Medulla oblongata (tissue), 1 donor: ENCODE results near the gene ADD1.

ENCODE experiments used
- DNase-seq: peaks from one replicate; pipeline ENCODE4 v3.0.0-alpha.2; 2015; ENCODE audit errors: extremely low spot score

The ADD1 gene

DNA sequence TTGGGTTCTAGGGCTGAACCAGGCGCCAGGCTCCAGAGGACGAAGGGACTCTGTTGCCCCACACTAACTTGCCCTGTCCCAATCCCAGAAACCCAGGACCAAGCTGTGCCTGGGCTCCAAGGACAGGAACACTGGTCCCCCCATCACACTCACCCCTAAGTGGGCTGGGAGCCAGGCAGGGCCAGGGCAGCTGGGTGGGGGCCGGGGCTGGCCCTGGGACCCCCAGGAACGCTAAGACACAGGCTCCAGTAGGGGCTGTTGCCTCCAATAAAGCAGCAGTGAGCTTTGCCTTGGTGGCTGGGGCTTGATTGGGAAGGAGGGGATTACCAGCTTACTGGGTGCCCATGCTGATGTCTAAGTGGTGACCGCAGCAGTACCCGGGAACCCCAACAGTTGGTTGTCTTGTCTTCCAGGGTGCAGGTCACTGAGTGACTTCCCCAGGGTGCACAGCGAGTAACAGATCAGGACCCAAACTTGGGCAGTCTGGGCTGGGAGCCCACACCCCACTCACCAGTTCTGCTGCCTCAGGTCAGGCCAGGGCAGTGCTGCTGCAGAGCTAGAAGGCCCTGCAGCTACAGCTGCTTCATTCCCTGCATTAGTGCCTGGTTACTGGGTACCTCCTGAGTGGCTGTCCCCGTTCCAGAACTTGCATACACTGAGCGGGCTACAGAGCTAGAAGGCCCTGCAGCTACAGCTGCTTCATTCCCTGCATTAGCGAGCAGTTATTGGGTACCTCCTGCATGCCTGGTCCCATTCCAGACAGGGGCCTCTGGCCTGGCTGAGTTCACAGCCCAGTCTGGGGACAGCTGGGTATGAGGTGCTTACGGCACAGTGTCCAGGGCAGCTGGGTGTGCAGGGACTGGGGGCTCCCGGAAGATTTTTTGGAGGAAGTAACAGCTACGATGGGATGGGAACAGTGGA, 9.4 kb upstream of the ADD1 start:
- no peak for DNase-seq

- no peak for DNase-seq
These were observed 7.7 kb upstream of the ADD1 start for GRCh38 chr4:2835978-2836377.

DNA sequence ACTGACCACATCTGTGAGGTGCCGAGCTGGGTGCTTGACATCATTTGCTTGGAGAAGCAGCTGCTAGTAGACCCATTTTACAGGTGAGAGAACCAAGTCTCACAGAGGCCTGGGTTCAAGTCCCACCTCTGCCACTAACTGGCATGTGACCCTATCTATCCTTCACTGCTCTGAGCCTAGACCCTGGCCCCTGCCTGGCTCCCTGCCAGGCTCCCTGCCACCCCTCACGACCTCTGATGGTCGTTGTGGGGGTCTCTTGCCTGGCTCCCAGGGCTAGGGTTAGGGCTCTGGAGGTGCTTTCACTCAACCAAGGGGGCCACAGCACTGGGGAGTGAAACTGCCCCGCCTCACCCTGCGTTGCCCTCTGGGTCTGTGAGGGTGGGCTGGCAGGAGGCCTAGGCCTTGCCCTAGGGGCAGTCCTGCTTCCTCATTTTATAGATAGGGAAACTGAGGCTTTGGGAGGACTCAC, 7.2 kb upstream of the ADD1 start:
- no peak for DNase-seq

- no peak for DNase-seq
These were observed 6.3 kb upstream of the ADD1 start for GRCh38 chr4:2837110-2837903.

GRCh38 chr4:2837904-2838496, 5.6 kb upstream of the ADD1 start:
- DNase-seq: peak; percentile 76

- DNase-seq: no peak
These were observed 4.6 kb upstream of the ADD1 start for GRCh38 chr4:2839060-2839459.

DNA sequence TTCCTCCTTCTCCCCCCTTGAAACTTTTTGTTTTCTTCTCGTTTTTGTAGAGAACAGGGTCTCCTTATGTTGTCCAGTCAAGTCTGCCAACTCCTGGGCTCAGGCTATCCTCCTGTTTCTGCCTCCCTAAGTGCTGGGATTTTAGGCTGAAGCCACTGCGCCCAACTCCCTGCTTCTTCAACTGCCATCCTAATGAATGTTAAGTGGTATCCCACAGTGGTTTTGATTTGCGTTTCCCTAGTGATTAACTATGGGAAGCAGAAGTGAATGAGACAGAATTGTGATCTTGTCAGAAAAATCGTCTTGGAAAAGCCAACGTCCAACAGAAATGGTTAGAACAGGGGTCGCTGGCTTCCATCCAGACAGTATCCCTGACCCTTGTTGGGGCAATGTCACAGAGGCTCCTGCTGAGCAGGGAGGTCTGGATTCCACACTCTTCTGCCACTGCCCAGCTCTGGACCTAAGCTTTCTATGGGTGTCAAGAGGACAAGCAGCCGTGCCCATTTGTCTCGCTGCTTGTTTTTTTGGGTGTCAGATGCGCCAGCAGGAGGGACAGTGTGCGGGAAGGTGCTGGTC, 869 bp upstream of the ADD1 start:
- DNase-seq: peak; percentile 34

DNA sequence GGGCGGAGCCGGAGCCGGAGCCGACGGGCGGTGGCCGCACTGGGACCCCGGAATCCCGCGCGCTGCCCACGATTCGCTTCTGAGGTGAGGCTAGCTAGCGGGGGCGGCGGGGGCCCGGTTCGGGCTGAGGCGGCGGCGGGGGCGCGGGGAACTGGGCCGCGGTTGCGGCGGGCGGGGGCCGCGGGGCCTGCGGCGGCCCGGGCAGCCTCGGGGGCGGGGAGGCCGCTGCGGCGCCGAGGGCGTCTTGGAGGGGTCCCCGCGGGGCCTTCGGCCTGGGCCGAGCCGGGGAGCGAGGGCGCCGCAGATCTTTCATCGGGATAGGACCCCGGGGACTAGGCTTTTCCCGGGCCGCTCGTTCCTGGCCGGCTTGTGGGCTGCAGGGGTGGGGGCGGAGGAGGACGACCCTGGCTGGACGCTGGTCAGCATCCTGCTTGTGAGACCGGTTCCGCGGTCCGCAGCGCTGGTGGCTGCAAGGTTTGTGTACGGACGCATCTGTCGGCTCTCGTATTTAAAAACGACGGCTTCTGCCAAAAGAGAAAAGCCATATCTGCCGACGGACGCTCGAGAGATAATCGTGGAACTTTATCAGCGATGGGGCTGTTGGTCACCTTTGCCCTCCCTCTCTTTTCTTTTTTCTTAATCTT, 419 bp downstream of the ADD1 start:
- DNase-seq: peak; percentile 21

GRCh38 chr4:2846172-2846571, 2.5 kb downstream of the ADD1 start:
- DNase-seq: no peak

DNA sequence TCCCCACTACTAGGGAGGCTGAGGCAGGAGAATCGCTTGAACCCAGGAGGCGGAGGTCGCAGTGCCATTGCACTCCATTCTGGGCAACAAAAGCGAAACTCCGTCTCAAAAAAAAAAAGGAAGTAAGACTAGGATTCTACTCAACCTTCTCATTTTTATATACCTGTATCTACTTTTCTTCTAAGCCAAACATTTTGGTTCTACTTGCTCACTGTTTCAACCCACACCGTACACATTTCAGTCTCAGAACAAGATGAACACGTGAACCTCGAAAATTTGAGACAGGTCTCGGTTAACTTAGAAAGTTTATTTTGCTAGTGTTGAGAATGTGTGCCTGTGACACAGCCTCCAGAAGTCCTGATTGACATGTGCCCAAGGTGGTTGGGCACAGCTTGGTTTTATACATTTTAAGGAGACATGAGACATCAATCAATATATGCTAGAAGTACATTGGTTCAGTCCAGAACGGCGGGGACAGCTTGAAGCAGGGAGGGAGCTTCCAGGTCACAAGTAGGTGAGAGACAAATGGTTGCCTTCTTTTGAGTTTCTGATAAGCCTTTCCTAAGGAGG, 3.7 kb downstream of the ADD1 start:
- DNase-seq: no peak

DNA sequence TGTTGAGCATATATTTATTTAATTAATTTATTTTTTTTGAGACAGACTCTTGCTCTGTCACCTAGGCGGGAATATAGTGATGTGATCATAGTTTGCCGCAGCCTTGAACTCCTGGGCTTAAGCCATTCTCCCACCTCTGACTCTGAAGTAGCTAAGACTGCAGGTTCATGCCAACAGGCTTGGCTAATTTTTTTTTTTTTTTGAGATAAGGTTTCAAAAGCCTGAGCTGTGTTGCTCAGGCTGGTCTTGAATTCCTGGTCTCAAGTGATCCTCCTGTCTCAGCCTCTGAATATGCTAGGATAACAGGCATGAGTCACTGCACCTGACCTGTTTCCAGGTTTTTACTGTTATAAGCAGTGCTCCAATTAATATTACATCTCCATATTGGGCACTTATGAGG, 4.8 kb downstream of the ADD1 start:
- DNase-seq: no peak

DNA sequence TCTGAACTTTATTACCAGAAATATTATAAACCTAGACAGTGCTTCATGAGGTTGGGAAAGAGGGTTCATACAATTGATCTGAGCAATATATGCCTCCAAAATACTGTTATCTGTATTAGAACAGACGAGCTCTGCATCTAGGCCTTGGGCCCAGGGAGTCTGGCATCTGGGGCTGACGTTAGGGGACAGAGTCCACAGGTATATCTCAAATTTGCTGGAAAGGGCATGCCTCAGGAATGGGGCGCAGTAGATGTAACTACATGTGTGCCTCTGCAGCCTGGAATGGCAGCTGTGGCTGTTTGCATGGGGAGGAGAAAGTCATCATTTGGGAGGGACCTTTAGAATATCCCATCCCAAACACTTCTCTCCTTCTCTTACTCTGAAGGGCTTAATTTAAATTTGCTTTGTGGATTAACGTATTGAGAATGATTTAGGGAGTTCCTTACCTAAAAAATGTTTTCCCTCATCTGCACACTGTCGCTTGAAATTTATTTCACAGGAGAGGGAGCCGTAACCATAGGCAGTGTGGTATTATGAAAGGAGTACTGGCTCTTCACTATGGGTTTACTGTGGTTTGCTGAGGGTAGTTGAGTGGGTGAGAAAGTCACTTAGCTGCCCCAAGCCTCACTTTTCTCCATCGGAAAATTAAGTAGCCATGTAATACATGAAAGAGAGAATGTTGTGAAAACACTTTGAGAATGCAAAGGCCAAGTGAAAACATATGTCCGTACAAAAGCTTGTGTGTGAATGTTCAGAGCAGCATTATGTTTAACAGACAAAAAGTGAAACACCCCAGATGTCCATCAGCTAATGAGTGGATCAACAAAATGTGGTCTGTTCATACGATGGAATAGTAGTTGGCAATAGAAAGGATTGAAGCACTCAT, 5.9 kb downstream of the ADD1 start:
- DNase-seq: no peak

- no peak for DNase-seq
These were observed 7.5 kb downstream of the ADD1 start for GRCh38 chr4:2850966-2851798.

- no peak for DNase-seq
These were observed 8.9 kb downstream of the ADD1 start for GRCh38 chr4:2852481-2852921.

DNA sequence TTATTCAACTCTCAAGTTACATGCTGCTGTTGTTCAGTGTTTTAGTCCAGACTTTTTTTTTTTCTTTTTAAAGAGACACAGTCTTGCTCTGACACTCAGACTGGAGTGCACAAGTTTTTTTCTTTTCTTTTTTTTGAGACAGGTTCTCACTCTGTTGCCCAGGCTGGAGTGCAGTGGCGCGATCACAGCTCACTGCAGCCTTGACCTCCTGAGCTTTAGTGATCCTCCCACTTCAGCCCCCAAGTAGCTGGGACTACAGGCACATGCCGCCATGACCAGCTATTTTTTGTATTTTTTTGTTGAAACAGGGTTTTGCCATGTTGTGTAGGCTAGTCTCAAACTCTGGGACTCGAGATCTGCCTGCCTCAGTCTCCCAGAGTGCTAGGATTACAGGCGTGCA, 11.9 kb downstream of the ADD1 start:
- DNase-seq: no peak

GRCh38 chr4:2856266-2856665, 12.6 kb downstream of the ADD1 start:
- DNase-seq: no peak

- no peak for DNase-seq
These were observed 13.8 kb downstream of the ADD1 start for GRCh38 chr4:2857349-2857927.

- no peak for DNase-seq
These were observed 15.0 kb downstream of the ADD1 start for GRCh38 chr4:2858451-2859217.
